Caco-2 (cell line): ENCODE measurements around the gene F3. TPM values are rescaled to one million over a fixed set of nuclear protein-coding genes. Genes with fewer than 3 reads are reported as not detected.

Source experiments
- BruUV-seq: library from RNA; stranded (reverse); fragments of 400-500 nt; replicated peaks from 2 replicates; lab custom pipeline; 2021; lab: Mats Ljungman, UMichigan
- CTCF ChIA-PET: fragments of 300-600 bp; sonication (Branson Sonifier 250); formaldehyde crosslinking; loops from one replicate; lab custom pipeline; 2022; ENCODE audit warnings: antibody characterized with exemption; lab: Charles Lee
- POLR2A ChIA-PET: fragments of 300-600 bp; sonication (Branson Sonifier 250); formaldehyde crosslinking; loops from one replicate; lab custom pipeline; 2022; ENCODE audit warnings: antibody characterized with exemption; lab: Charles Lee
- DNase-seq, 2 experiments: peaks; one replicate each; pipeline versions ENCODE4 v3.0.0 to v3.0.0-alpha.2; 2020 to 2022
- H3K27me3 ChIP-seq: replicated peaks from 2 replicates; pipeline ENCODE4 v1.6.0; 2011; ENCODE audit warnings: low read length; ENCODE audit not compliant: control insufficient read depth, insufficient read depth
- H3K36me3 ChIP-seq: 2 replicates; pipeline ENCODE4 v1.5.1; 2011; ENCODE audit warnings: low read length; ENCODE audit not compliant: control insufficient read depth, insufficient read depth
- H3K4me1 ChIP-seq: fragments of 250-450 bp; sonication (Bioruptor Pico); 2 replicates; pipeline ENCODE4 v1.5.1; 2020; ENCODE audit warnings: mild to moderate bottlenecking
- H3K4me3 ChIP-seq: 2 replicates; pipeline ENCODE4 v1.5.1; 2011; ENCODE audit warnings: low read depth, mild to moderate bottlenecking, control low read depth, low read length
- H3K9me3 ChIP-seq: fragments of 250-450 bp; sonication (Bioruptor Pico); 2 replicates; pipeline ENCODE4 v1.5.1; 2020; ENCODE audit warnings: mild to moderate bottlenecking, moderate library complexity
- H3K27ac Mint-ChIP-seq: one replicate; pipeline ENCODE4 v1.8.0; 2022; ENCODE audit warnings: mixed read lengths; ENCODE audit not compliant: unreplicated experiment
- H3K27me3 Mint-ChIP-seq: one replicate; pipeline ENCODE4 v1.8.0; 2022; ENCODE audit warnings: mixed read lengths; ENCODE audit not compliant: insufficient read depth, unreplicated experiment
- H3K36me3 Mint-ChIP-seq: one replicate; pipeline ENCODE4 v1.8.0; 2022; ENCODE audit warnings: mild to moderate bottlenecking, mixed read lengths; ENCODE audit not compliant: insufficient read depth, unreplicated experiment
- H3K4me1 Mint-ChIP-seq: one replicate; pipeline ENCODE4 v1.8.0; 2022; ENCODE audit warnings: low read depth, mixed read lengths; ENCODE audit not compliant: unreplicated experiment
- H3K4me3 Mint-ChIP-seq: one replicate; pipeline ENCODE4 v1.8.0; 2022; ENCODE audit warnings: mild to moderate bottlenecking, moderate library complexity, mixed read lengths; ENCODE audit not compliant: unreplicated experiment
- H3K9me3 Mint-ChIP-seq: one replicate; pipeline ENCODE4 v1.8.0; 2022; ENCODE audit warnings: mixed read lengths; ENCODE audit not compliant: unreplicated experiment
- CTCF ChIP-seq, 2 experiments: fragments of 200-600 bp in 1 of 2; IDR thresholded peaks; 1 replicate in 1 of 2; 2 replicates in 1 of 2; pipeline versions ENCODE4 v1.5.1 to v1.8.0; 2011 to 2022; ENCODE audit warnings: antibody characterized with exemption in 1 of 2, control low read depth in 1 of 2, inconsistent platforms in 1 of 2, low read depth in 1 of 2, low read length in 1 of 2, mild to moderate bottlenecking in 1 of 2, moderate library complexity in 1 of 2; ENCODE audit not compliant: insufficient read depth in 1 of 2, severe bottlenecking in 1 of 2, unreplicated experiment in 1 of 2
- intact Hi-C: fragments of 100-400 bp; cut with micrococcal nuclease; formaldehyde crosslinking; loops from one replicate; pipeline ENCODE4 v1.10.0; 2022; ENCODE audit not compliant: unreplicated experiment
- total RNA-seq: library from RNA; stranded (reverse); gene quantifications from 2 replicates; pipeline ENCODE4 v1.2.3, GENCODE V29; 2022

Gene F3
- total RNA-seq, 1 experiment from 2014 or later, result 28.5 TPM

GRCh38 chr1:94528826-94529225 lies 12.7 kb downstream of the F3 start:
- Mint-ChIP-seq H3K9me3 (no peaks in the 10 kb centered on the region), H3K4me1 (peaks cover 45% of the 10 kb centered on the region), H3K36me3 (peaks cover 71% of the 10 kb centered on the region), H3K4me3 (no peak overlapping the region), H3K27me3 (no peaks in the 10 kb centered on the region), H3K27ac (no peak overlapping the region)
- H3K36me3 ChIP-seq, result peaks cover 2% of the 10 kb centered on the region; the same call in 1 of the 2 replicates
- peaks cover 36% of the 10 kb centered on the region for H3K4me1 ChIP-seq
- no peaks in the 10 kb centered on the region for H3K27me3 ChIP-seq
- no peak for DNase-seq
- intact Hi-C loops, result loop anchor here (5.0 kb wide), 1 partner anchor 513 kb away; no protein-coding TSS in a partner anchor
- ChIA-PET CTCF (no interaction called here), POLR2A (no interaction called here)
- H3K9me3 ChIP-seq, result no peaks in the 10 kb centered on the region
- no peak overlapping the region for H3K4me3 ChIP-seq
- BruUV-seq, result no TSS peak
- TF ChIP-seq CTCF (IDR thresholded peaks at IDR 0.05; ENCODE audit: insufficient read depth in 1 of 2, low read depth in 1 of 2, low read length in 1 of 2, severe bottlenecking in 1 of 2, unreplicated experiment in 1 of 2), result no peak

GRCh38 chr1:94528299-94528698 lies 13.3 kb downstream of the F3 start:
- no TSS peak for BruUV-seq
- ChIA-PET POLR2A (interaction anchor here (1.9 kb wide), 1 partner anchor 88 kb away, joined by 5 read pairs; no protein-coding TSS in a partner anchor), CTCF (no interaction called here)
- Mint-ChIP-seq H3K4me3 (no peak overlapping the region), H3K36me3 (peaks cover 65% of the 10 kb centered on the region), H3K9me3 (no peaks in the 10 kb centered on the region), H3K27me3 (no peaks in the 10 kb centered on the region), H3K27ac (peak overlapping the region; percentile 33), H3K4me1 (peaks cover 45% of the 10 kb centered on the region)
- TF ChIP-seq CTCF (IDR thresholded peaks at IDR 0.05; ENCODE audit: insufficient read depth in 1 of 2, low read depth in 1 of 2, low read length in 1 of 2, severe bottlenecking in 1 of 2, unreplicated experiment in 1 of 2), result no peak
- intact Hi-C loops, result loop anchor here (5.0 kb wide), 1 partner anchor 514 kb away; no protein-coding TSS in a partner anchor
- Histone ChIP-seq H3K36me3 (peaks cover 2% of the 10 kb centered on the region; the same call in 1 of the 2 replicates), H3K4me1 (peaks cover 36% of the 10 kb centered on the region), H3K27me3 (no peaks in the 10 kb centered on the region), H3K9me3 (no peaks in the 10 kb centered on the region), H3K4me3 (no peak overlapping the region)
- DNase-seq, result no peak

- Histone ChIP-seq H3K9me3 (no peaks in the 10 kb centered on the region), H3K4me3 (no peak overlapping the region), H3K4me1 (peaks cover 36% of the 10 kb centered on the region), H3K36me3 (peaks cover 2% of the 10 kb centered on the region; the same call in 1 of the 2 replicates), H3K27me3 (no peaks in the 10 kb centered on the region)
- Mint-ChIP-seq H3K4me1 (peaks cover 45% of the 10 kb centered on the region), H3K36me3 (peaks cover 58% of the 10 kb centered on the region), H3K27ac (peak overlapping the region; percentile 33), H3K9me3 (no peaks in the 10 kb centered on the region), H3K27me3 (no peaks in the 10 kb centered on the region), H3K4me3 (no peak overlapping the region)
- TF ChIP-seq CTCF (IDR thresholded peaks at IDR 0.05; ENCODE audit: insufficient read depth in 1 of 2, low read depth in 1 of 2, low read length in 1 of 2, severe bottlenecking in 1 of 2, unreplicated experiment in 1 of 2), result peak in 1 of 2 experiments; percentile 23
- peak; percentile 47 to 51 for DNase-seq
- ChIA-PET POLR2A (interaction anchor here (1.9 kb wide), 1 partner anchor 89 kb away, joined by 5 read pairs; no protein-coding TSS in a partner anchor), CTCF (interaction anchor here (1.0 to 1.1 kb wide), 2 partner anchors 275 to 706 kb away, joined by 4 to 9 read pairs; partner anchors contain the start of gene RWDD3)
- no TSS peak for BruUV-seq
- intact Hi-C loops, result loop anchor here (1.0 to 5.0 kb wide), 3 partner anchors 72 to 515 kb away; no protein-coding TSS in a partner anchor
These were observed 14.0 kb downstream of the F3 start for GRCh38 chr1:94527447-94528031.
